Measurements from ENCODE around the gene CCDC81.
"Not testable (repeated sequence)": the region's sequence is repeated elsewhere in the genome, so short reads cannot be mapped to it uniquely, and the experiment has no call there.

CCDC81 gene

GRCh38 chr11:86374586-86374985, at the start of gene CCDC81:
Gene CCDC81 (plus strand): TSS chr11:86374887. CDS start chr11:86375164, 277 bp downstream.
- no peak for DNase-seq

GRCh38 chr11:86335131-86335767, 39.4 kb upstream of the CCDC81 start:
- DNase-seq, result no peak

- DNase-seq, result no peak
Observed at GRCh38 chr11:86337227-86337626, 37.5 kb upstream of the CCDC81 start.

GRCh38 chr11:86341382-86341781, 33.3 kb upstream of the CCDC81 start:
- DNase-seq, result no peak

- DNase-seq, result no peak
Observed at GRCh38 chr11:86346513-86346912, 28.2 kb upstream of the CCDC81 start.

GRCh38 chr11:86355256-86355655, 19.4 kb upstream of the CCDC81 start:
- DNase-seq, result no peak

DNA sequence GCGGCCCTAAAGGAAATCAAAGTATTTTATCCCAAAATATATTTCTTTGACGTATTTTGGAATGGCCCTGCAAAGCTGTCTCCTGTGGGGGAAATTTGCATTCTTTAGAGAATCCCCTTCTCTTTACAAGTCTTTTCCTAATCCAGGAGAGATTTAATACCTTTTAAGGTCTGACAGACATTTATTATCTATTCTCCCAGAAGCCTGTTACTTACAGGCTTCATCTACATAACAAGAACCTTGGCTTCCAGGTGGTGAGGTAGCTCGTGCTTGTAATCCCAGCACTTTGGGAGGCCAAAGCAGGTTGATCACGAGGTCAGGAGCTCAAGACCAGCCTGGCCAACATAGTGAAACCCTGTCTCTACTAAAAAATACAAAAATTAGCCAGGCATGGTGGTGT, 17.3 kb upstream of the CCDC81 start:
- DNase-seq, result not testable (repeated sequence)

DNA sequence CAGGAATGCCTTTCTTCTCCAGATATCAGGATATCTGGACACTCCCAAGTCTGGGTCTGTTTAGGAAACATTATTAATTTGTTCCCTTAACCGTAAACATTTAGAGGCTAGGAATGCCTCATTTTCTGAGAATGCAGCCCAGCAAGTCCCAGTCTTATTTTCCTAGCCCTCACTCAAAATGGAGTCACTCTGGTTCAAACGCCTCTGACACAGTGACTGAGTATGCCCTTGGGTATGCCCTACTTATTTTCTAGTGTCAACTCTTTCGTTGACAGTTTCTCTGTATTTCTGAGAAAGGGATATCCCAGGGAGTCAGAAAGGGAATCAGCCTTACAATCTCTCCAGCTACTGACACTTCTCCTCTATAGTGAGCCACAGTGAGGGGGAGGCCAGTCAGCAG, 16.0 kb upstream of the CCDC81 start:
- no peak for DNase-seq

DNA sequence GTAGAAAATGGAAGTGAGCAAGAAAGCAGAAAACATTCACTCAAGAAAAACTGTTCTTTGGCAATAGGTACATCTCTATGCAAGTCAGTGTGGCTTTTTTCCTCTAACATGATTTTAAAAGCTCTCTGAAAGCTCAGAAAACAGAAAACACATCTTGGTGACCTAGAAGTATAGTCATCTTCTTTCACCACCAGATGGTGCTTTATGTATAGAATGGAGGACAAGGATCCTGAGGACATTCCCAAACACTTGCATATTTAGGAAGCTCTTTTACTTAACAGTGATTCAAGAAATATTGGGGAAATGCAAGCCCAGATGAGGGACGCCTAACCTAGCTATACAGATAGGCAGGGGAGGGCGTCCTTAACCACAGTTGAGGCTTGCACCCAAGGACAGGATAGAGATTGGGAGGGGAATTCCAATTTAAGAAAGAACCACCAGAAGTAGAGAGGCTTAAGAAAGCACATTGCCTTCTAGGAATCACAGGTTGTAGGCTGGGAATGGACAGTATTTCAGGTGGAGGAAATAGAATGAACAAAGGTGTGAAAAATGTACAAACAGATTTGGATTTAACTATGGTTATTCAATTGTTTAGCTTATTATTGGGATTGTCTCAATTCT, 13.8 kb upstream of the CCDC81 start:
- DNase-seq, result no peak

GRCh38 chr11:86363424-86363823, 11.3 kb upstream of the CCDC81 start:
- DNase-seq, result no peak

GRCh38 chr11:86365546-86365945, 9.1 kb upstream of the CCDC81 start:
- DNase-seq, result no peak

GRCh38 chr11:86369668-86370067, 5.0 kb upstream of the CCDC81 start:
- no peak for DNase-seq

GRCh38 chr11:86370171-86370570, 4.5 kb upstream of the CCDC81 start:
- no peak for DNase-seq

DNA sequence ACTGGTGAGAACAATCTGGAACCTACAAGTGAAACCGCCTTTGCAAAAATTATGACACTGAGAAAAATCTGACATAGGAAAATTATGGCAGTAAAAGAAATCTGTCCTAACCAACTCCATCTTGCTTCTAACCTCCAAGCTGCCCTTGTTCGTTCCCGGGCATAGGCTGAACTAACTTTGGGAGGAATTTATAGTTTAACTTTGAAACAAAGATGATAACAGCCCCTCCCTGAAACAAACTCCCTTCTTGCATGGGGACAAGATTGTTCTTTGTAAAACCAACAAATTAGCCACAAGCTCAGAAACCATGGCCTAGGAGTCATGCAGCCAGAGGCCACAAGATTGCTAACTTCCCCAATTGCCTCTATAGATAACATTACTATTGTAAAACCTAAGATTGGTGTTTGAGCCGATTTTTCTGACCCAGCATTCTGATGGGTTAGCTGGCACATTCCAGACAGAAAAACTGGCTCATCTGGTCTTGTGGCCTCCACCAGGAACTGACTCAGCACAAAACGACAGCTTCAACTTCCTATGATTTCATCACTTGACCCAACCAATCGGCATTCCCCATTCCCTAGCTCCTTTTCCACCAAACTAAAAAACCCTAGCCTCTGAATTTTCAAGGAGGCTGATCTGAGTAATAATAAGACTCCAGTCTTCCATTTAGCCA, 3.6 kb upstream of the CCDC81 start:
- DNase-seq, result no peak

DNA sequence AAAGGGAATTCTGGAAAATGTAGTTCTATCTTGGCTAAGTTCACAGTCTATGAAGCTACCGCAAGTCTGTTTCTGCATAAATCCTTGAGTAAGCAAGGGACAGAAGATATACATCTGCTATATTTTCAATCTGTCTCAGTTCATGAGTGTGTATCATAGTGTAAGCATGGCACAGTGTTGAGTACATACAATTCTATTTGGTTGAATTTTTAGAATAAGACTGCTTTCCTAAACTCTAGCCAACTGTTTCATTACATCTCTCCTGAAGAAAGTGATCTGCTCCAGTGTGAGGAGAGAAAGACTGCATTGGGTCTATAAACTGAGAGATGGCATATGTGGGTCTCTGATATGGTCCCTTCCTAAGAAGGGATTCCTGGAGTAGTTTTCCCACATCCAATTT, 2.6 kb upstream of the CCDC81 start:
- no peak for DNase-seq

GRCh38 chr11:86372586-86372985, 2.1 kb upstream of the CCDC81 start:
- DNase-seq, result no peak

- no peak for DNase-seq
Observed at GRCh38 chr11:86374069-86374468, 618 bp upstream of the CCDC81 start.

GRCh38 chr11:86377972-86378371, 3.3 kb downstream of the CCDC81 start:
- DNase-seq, result no peak

DNA sequence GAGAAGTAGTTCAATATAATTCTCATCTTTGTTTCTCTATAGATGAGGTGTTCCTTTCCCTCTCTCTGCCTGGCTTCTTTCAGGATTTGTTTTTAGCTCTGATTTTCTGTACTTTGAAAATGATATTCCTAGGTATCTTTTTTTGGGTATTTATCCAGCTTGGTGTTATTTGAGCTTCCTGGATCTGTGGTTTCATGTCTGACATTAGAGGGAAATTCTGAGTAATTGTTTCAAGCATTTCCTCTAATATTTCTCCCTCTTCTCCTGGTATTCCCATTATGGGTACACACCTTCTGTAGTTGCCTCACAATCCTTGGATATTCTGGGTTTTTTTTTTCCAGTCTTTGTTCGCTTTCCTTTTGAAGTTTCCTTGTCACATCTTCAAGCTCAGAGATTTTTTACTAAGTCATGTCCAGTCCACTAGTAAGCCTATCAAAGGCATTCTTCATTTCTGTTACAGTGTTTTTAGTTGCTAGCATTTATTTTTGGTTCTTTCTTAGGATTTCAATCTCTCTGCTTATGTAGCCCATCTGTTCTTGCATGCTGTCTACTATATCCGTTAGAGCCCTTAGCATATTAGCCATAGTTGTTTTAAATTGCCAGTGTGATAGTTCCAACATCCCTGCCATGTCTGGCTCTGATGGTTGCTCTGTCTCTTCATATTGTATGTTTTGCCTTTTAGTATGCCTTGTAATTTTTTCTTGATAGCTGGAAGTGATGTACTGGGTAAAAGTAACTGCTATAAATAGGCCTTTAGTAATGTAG, 5.8 kb downstream of the CCDC81 start:
- DNase-seq, result no peak

GRCh38 chr11:86383041-86383955, 8.6 kb downstream of the CCDC81 start:
- DNase-seq, result no peak

- no peak for DNase-seq
Observed at GRCh38 chr11:86386283-86386682, 11.6 kb downstream of the CCDC81 start.

DNA sequence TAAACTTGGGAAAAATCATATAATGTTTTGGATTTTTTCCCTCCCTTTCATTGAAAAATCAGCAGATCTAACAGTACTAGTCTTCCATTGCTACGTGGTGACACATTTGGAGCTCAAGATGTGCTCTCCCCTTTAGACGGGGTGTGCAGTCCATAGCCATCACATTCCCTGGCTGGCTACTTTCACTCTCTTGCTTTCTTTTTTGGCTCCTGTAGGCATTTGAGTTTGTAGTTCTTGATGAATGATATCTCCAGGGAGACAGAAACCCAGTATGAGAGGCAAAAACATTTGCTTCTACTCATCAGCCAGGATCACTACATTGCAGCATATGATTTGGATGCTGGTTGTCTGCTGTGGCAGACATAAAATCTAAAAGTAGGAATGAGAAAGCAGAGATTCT, 12.1 kb downstream of the CCDC81 start:
- no peak for DNase-seq

GRCh38 chr11:86388198-86388597, 13.5 kb downstream of the CCDC81 start:
- DNase-seq, result no peak
